HG03280 (cell line): ENCODE results near the gene LRRC23.
"Not testable (repeated sequence)": the region's sequence is repeated elsewhere in the genome, so short reads cannot be mapped to it uniquely, and the experiment has no call there.

Experiments
- ATAC-seq: cut with Tn5 transposase; IDR thresholded peaks from one replicate; pipeline ENCODE4 v1.9.1; 2021; ENCODE audit warnings: mild to moderate bottlenecking, moderate library complexity; ENCODE audit not compliant: unreplicated experiment

LRRC23 gene

DNA sequence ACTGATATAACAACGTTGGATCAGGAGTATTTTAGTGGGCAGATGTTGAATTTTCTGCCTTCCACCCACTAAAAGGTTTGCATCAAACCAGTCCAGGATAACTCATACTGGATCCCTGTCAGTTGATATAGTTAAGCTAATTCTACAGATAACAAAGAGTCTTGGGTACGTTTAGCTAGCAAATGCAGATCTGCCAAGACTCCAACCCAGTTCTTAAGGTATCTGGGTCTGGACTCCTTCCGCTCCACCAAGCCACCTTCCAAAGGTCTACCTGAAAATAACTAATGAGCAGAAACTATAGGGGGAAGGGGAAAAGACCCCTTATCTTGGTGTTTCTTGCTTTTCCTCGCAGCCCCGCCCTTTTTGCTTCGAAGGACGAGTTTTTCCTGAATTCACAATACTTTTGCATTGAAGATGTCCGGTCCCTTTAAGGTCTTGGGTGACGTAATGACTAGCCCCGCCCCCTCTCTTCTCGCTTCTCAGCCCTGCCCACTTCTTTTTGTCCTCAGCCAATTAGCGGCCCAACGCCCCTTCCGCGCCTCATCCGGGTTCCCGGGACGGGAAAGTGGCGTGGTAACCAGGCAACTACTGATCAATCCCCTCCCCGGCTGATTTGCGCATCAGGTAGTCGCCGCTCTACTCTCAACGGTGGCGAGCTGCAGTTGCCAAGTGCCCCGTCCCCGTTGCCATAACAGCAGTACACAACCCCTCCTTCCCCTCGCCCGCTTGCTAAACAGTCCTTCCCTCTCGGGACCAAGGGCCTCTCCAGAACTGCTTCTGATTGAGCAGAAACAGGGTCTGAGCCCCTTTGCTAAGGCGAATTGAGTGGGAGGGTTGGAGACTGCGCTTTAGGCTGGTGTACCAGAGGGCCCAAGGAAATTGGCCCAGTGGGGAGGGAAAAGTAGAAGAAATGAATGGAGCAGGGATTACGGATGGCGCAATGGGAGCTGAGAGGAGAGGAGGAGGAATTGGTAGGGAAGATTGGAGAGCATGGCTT is at the start of gene LRRC23:
TSS of gene LRRC23 (plus strand) at position 543 of the 997 bp plus-strand sequence. CDS start 812 bp downstream, outside the sequence.
- ATAC-seq: peak; percentile 97

GRCh38 chr12:6855322-6855721 is 49.3 kb upstream of the LRRC23 start:
- no peak for ATAC-seq

DNA sequence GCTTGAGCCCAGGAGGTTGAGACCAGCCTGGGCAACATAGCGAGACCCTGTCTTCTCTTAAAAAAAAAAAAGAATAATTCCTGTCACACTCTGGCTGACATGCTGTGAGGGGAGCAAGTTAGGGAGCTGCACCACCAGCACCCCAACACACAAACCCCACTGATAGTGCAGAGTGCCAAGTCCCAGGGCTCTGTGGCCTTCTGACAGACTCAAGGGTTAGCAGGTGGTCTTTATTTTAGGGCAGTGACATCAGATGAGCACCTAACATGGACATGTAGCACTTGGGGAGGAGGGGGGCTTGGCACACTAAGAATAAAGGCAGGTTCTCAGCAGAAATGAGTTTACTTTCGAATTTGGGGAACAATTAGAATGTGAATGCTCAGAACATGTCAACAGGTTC is 45.8 kb upstream of the LRRC23 start:
- ATAC-seq: no peak

DNA sequence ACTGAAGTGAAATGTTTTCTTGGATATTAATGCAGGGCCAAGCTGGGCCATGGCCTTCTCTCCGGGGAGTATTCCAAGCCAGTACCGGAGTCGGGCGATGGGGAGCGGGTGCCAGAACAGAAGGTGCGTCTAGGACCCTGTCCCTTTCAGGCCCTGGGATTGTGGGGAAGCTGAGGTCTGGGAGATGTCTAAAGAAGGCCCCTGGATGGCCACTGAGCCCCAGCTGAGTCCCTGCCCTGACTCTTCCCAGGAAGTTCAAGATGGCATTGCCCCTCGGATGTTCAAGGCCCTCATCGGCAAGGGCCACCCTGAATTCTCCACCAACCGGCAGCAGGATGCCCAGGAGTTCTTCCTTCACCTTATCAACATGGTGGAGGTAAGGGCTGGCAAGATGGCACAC is 44.5 kb upstream of the LRRC23 start:
- no peak for ATAC-seq

DNA sequence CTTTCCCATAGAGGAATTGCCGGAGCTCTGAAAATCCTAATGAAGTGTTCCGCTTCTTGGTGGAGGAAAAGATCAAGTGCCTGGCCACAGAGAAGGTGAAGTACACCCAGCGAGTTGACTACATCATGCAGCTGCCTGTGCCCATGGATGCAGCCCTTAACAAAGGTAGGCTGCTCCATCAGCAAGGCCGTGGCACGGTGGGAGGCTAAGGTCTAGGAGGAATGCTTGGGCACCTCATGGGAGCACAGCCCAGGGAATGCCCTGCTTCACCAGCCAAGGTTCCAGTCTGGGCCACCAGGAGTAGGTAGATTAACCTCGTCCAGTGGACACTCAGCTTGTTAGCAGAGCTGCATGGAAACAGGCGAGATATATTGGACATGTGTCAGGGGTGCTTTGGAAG is 43.7 kb upstream of the LRRC23 start:
- ATAC-seq: no peak

GRCh38 chr12:6861391-6861790 is 43.2 kb upstream of the LRRC23 start:
- no peak for ATAC-seq

DNA sequence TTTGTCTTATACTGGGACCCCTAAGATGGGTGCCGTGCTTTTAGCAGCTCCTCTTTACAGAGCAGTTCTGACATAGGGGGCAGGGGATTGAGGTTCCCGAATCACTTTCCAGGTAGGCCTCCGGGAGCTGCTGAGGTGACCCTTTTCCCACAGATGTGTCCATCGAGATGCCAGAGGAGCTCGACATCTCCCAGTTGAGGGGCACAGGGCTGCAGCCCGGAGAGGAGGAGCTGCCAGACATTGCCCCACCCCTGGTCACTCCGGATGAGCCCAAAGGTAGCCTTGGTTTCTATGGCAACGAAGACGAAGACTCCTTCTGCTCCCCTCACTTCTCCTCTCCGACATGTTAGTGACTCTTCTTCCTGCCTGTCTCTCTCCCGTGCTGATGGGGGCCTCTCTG is 41.6 kb upstream of the LRRC23 start:
- ATAC-seq: no peak

- ATAC-seq: no peak
These were observed 40.9 kb upstream of the LRRC23 start for GRCh38 chr12:6863586-6864321.

DNA sequence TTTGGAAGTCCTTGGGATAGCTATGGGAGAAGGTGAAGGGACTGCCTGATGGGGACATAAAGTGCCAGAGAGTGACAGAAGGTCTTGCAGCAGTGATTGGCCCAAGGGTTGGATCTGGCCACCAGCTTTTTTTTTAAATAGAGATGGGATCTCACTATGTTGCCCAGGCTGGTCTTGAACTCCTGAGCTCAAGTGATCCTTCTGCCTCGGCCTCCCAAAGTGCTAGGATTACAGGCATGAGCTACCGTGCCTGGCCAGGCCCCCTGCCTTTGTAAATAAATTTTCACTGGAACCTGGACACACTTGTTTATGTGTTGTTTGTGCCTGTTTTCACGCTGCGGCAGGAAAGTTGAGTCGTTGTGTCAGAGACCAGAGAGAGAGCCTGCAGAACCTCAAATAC is 39.3 kb upstream of the LRRC23 start:
- not testable (repeated sequence) for ATAC-seq

- ATAC-seq: no peak
These were observed 38.3 kb upstream of the LRRC23 start for GRCh38 chr12:6866163-6866919.

DNA sequence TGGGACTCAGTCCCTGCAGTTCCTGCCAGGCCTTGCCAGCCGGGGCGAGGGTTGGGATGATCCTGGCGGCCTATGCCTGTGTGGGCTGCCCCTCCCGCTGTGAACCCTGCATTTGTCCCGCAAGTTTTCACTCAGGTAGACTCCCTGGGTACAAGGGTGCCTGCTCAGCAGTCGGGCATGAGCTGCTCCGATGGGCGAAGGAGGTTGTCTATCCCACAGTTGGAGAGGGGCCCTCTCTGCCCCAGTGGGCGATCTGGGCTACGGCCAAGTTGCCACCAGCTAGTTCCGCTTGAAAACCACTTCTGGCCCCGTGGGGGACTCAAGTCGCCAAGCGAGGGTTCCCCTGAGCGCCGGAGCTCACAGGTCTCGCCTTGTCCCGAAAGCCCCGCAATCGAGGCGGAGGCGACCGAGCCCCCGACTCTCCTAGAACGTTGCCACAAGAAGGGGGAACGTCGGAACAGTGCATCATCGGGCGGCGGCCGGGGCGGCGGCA is 37.7 kb upstream of the LRRC23 start:
- peak; percentile 7 for ATAC-seq

DNA sequence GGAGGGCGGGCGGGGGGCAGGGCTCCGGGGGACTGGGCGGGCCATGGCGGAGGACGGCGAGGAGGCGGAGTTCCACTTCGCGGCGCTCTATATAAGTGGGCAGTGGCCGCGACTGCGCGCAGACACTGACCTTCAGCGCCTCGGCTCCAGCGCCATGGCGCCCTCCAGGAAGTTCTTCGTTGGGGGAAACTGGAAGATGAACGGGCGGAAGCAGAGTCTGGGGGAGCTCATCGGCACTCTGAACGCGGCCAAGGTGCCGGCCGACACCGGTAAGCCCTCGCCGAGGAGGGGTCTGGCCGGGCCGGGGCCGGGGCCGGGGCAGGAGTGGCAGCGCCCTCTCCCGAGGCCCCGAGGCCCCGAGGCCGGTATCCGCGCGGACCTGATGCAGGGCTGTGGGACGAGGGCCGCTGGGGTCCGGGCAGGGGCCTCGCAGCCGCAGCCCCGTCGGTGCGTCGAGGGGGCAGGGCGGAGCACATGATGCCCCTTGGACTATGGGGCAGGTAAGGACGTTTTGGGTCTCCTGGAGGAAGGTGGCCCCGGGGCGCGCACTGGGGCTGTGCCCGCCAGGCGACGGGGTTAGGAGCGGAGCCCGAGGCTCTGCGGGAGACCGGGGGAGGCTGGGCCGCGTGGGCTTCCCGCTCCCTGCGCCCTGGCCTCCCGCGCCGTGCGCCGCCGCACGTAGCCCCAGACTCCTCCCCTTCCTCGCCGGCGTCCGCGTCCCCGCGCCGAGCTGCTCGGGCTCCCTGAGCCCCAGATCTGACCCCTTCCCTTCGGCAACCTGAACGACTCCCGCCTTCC is 37.0 kb upstream of the LRRC23 start, which contains the start of gene TPI1:
TSS of gene TPI1 (plus strand) at position 119 of the 798 bp plus-strand sequence. CDS start at position 155, 36 bp downstream.
- ATAC-seq: peak; percentile 52

- no peak for ATAC-seq
These were observed 36.2 kb upstream of the LRRC23 start for GRCh38 chr12:6868211-6869048.

DNA sequence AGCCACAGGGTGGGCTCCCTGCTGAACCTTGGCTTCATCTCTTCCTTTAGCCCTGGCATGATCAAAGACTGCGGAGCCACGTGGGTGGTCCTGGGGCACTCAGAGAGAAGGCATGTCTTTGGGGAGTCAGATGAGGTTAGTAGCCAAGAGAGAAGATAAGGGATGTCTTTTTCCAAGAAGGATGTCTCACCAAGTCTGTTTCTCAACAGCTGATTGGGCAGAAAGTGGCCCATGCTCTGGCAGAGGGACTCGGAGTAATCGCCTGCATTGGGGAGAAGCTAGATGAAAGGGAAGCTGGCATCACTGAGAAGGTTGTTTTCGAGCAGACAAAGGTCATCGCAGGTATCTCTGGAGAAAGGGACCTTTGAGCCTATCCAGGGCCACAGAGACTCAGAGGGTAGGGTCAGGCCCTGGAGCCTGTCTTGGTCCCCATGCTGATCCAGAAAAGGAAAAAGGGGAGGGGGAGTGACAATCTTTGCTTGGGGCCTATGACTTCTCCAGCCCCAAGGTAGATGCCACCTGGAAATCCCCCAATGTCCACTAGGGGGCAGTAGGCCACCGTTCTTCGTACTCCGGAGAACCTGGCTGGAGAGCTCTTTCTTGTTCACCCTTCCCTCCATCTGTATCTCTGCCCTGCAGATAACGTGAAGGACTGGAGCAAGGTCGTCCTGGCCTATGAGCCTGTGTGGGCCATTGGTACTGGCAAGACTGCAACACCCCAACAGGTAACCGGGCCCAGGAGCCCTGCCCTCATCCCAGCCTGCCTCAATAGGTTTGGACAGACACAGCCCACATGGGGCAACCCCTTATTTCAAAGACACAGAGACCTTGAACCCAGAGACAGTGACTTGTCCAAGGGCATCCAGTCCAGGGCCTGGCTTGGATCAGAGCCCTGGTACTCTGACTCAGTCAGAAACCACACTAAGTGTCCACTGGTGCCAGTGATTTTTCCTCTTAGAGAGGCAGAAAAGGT is 35.3 kb upstream of the LRRC23 start:
- no peak for ATAC-seq

DNA sequence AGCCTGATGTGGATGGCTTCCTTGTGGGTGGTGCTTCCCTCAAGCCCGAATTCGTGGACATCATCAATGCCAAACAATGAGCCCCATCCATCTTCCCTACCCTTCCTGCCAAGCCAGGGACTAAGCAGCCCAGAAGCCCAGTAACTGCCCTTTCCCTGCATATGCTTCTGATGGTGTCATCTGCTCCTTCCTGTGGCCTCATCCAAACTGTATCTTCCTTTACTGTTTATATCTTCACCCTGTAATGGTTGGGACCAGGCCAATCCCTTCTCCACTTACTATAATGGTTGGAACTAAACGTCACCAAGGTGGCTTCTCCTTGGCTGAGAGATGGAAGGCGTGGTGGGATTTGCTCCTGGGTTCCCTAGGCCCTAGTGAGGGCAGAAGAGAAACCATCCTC is 34.3 kb upstream of the LRRC23 start:
- ATAC-seq: not testable (repeated sequence)

- no peak for ATAC-seq
These were observed 33.3 kb upstream of the LRRC23 start for GRCh38 chr12:6871052-6871957.
